OCI-LY7 (cell line): ENCODE results near the gene GTF3C4. TPM values are rescaled to one million over a fixed set of nuclear protein-coding genes. Genes with fewer than 3 reads are reported as not detected.

Source experiments
- BruUV-seq: library from RNA; stranded (reverse); fragments of 400-500 nt; replicated peaks from 2 replicates; lab custom pipeline; 2021; lab: Mats Ljungman, UMichigan
- CTCF ChIA-PET: fragments of 300-600 bp; sonication (Branson Sonifier 250); formaldehyde crosslinking; loops from one replicate; lab custom pipeline; 2022; ENCODE audit warnings: antibody characterized with exemption; ENCODE audit not compliant: unreplicated experiment; lab: Charles Lee
- POLR2A ChIA-PET: fragments of 300-600 bp; sonication (Branson Sonifier 250); formaldehyde crosslinking; loops from one replicate; lab custom pipeline; 2022; ENCODE audit warnings: antibody characterized with exemption; lab: Charles Lee
- DNase-seq: peaks from one replicate; pipeline ENCODE4 v3.0.0-alpha.2; 2015; ENCODE audit warnings: low spot score
- H2AFZ ChIP-seq: fragments of 200-600 bp; sonication (generic), shearing (Covaris generic); 2 replicates; pipeline ENCODE4 v1.6.1; 2014; ENCODE audit warnings: mild to moderate bottlenecking, antibody characterized with exemption, low read length, moderate library complexity
- H3K27ac ChIP-seq: fragments of 200-600 bp; sonication (generic); 2 replicates; pipeline ENCODE4 v1.5.1; 2014; ENCODE audit warnings: mixed run types, low read depth, mild to moderate bottlenecking, moderate library complexity, low read length, inconsistent platforms; ENCODE audit not compliant: poor library complexity, severe bottlenecking
- H3K36me3 ChIP-seq: fragments of 200-600 bp; sonication (generic); 2 replicates; pipeline ENCODE4 v1.6.1; 2014; ENCODE audit warnings: mild to moderate bottlenecking, antibody characterized with exemption, low read length, moderate library complexity, mixed read lengths; ENCODE audit not compliant: insufficient read depth
- H3K4me1 ChIP-seq: fragments of 200-600 bp; sonication (generic); 2 replicates; pipeline ENCODE4 v1.5.1; 2014; ENCODE audit warnings: mild to moderate bottlenecking, low read length; ENCODE audit not compliant: insufficient read depth, poor library complexity, severe bottlenecking
- H3K4me2 ChIP-seq: fragments of 200-600 bp; sonication (generic); 2 replicates; pipeline ENCODE4 v1.6.1; 2014; ENCODE audit warnings: mild to moderate bottlenecking, low read length
- H3K4me3 ChIP-seq: fragments of 200-600 bp; sonication (generic); 2 replicates; pipeline ENCODE4 v1.5.1; 2014; ENCODE audit warnings: mild to moderate bottlenecking, low read depth, low read length; ENCODE audit not compliant: poor library complexity, severe bottlenecking
- H3K79me2 ChIP-seq: fragments of 200-600 bp; sonication (generic); 2 replicates; pipeline ENCODE4 v1.6.1; 2016; ENCODE audit warnings: low read depth, mild to moderate bottlenecking, low read length, moderate library complexity, mixed read lengths; ENCODE audit not compliant: insufficient read depth
- H3K9me2 ChIP-seq: fragments of 200-600 bp; sonication (generic); 2 replicates; pipeline ENCODE4 v1.6.1; 2016; ENCODE audit warnings: mild to moderate bottlenecking, low read length, mixed read lengths; ENCODE audit not compliant: insufficient read depth
- H3K9me3 ChIP-seq: fragments of 200-600 bp; sonication (generic); 2 replicates; pipeline ENCODE4 v1.6.1; 2014; ENCODE audit warnings: mild to moderate bottlenecking, mixed run types, low read length, mixed read lengths
- H4K20me1 ChIP-seq: fragments of 200-600 bp; sonication (generic); 2 replicates; pipeline ENCODE4 v1.6.1; 2014; ENCODE audit warnings: mild to moderate bottlenecking, antibody characterized with exemption, low read length, moderate library complexity, mixed read lengths; ENCODE audit not compliant: insufficient read depth
- CTCF ChIP-seq: fragments of 200-600 bp; sonication (generic); conservative IDR thresholded peaks from 2 replicates; pipeline ENCODE4 v1.5.1; 2014; ENCODE audit warnings: mild to moderate bottlenecking, antibody characterized with exemption, low read length, moderate library complexity, mixed read lengths
- EZH2phosphoT487 ChIP-seq: fragments of 200-600 bp; sonication (generic); IDR thresholded peaks from 2 replicates; pipeline ENCODE4 v1.6.1; 2018; ENCODE audit warnings: low read depth, borderline replicate concordance, mild to moderate bottlenecking, mixed run types, antibody characterized with exemption, low read length, moderate library complexity, mixed read lengths
- intact Hi-C: fragments of 100-400 bp; cut with micrococcal nuclease; formaldehyde crosslinking; loops from one replicate; pipeline ENCODE4 v1.10.0; 2022; ENCODE audit not compliant: unreplicated experiment
- total RNA-seq, 2 experiments: library from RNA; depleted of rRNA in 1 of 2; stranded (reverse); fragments of >200 nt in 1 of 2; shearing (Covaris generic) in 1 of 2; gene quantifications; 2 replicates each; pipeline ENCODE4 v1.2.3, GENCODE V29; 2014 to 2022

Gene GTF3C4
- total RNA-seq, 2 experiments from 2014 or later, result 15.7 to 19.0 TPM

GRCh38 chr9:132634327-132634726 lies 35.9 kb upstream of the GTF3C4 start:
- no peak for DNase-seq
- H3K79me2 ChIP-seq, result no peaks in the 10 kb centered on the region
- no peak overlapping the region for H2AFZ ChIP-seq
- no peak overlapping the region for H3K4me3 ChIP-seq
- ChIA-PET POLR2A (no interaction called here), CTCF (no interaction called here)
- H3K27ac ChIP-seq, result no peak overlapping the region
- no peaks in the 10 kb centered on the region for H3K4me1 ChIP-seq
- H3K4me2 ChIP-seq, result no peak overlapping the region
- H3K9me3 ChIP-seq, result no peaks in the 10 kb centered on the region
- peaks cover 79% of the 10 kb centered on the region for H3K36me3 ChIP-seq
- no peaks in the 10 kb centered on the region for H3K9me2 ChIP-seq
- H4K20me1 ChIP-seq, result no peaks in the 10 kb centered on the region
- intact Hi-C loops, result no loop called here
- BruUV-seq, result no TSS peak
- TF ChIP-seq CTCF (no peak), EZH2phosphoT487 (no peak)

- no peaks in the 10 kb centered on the region for H3K79me2 ChIP-seq
- TF ChIP-seq EZH2phosphoT487 (no peak), CTCF (no peak)
- no peaks in the 10 kb centered on the region for H4K20me1 ChIP-seq
- CTCF ChIA-PET, result no interaction called here
- H2AFZ ChIP-seq, result no peak overlapping the region
- no peak overlapping the region for H3K4me3 ChIP-seq
- no peaks in the 10 kb centered on the region for H3K4me1 ChIP-seq
- peaks cover 79% of the 10 kb centered on the region for H3K36me3 ChIP-seq
- H3K9me2 ChIP-seq, result no peaks in the 10 kb centered on the region
- no peak for DNase-seq
- H3K27ac ChIP-seq, result no peak overlapping the region
- no peaks in the 10 kb centered on the region for H3K9me3 ChIP-seq
- no TSS peak for BruUV-seq
- POLR2A ChIA-PET, result no interaction called here
- intact Hi-C loops, result no loop called here
- H3K4me2 ChIP-seq, result no peak overlapping the region
These were observed 32.9 kb upstream of the GTF3C4 start for GRCh38 chr9:132637351-132637750.

- Histone ChIP-seq H3K36me3 (peaks cover 79% of the 10 kb centered on the region), H2AFZ (no peak overlapping the region), H4K20me1 (no peaks in the 10 kb centered on the region), H3K9me2 (no peaks in the 10 kb centered on the region), H3K27ac (no peak overlapping the region), H3K4me1 (no peaks in the 10 kb centered on the region), H3K4me2 (no peak overlapping the region), H3K79me2 (no peaks in the 10 kb centered on the region), H3K9me3 (no peaks in the 10 kb centered on the region), H3K4me3 (no peak overlapping the region)
- no peak for TF ChIP-seq CTCF
- BruUV-seq, result no TSS peak
- CTCF ChIA-PET, result no interaction called here
- intact Hi-C loops, result no loop called here
- POLR2A ChIA-PET, result no interaction called here
- DNase-seq, result no peak
These were observed 32.5 kb upstream of the GTF3C4 start for GRCh38 chr9:132637801-132638200.
